ENCODE data around the gene ZFX.

The ZFX gene

GRCh38 chrX:24190500-24191156 is 41.1 kb downstream of the ZFX start:
- DNase-seq (ENCODE audit: low read depth in 1 of 2, low spot score in 1 of 2): no peak
- H3K27ac ChIP-seq (replicated peaks): no peak overlapping the region
- TF ChIP-seq REST (IDR thresholded peaks at IDR 0.05; ENCODE audit: insufficient replicate concordance, low read depth) (no peak), GABPA (IDR thresholded peaks at IDR 0.05; ENCODE audit: low read depth) (no peak), SPI1 (IDR thresholded peaks at IDR 0.05; ENCODE audit: borderline replicate concordance, low read depth) (no peak), CTCF (IDR thresholded peaks at IDR 0.05; ENCODE audit: insufficient read depth, low read length) (no peak)
- H3K27me3 ChIP-seq (ENCODE audit: insufficient read depth, poor library complexity, severe bottlenecking): no peaks in the 10 kb centered on the region
- no peak overlapping the region for H3K4me3 ChIP-seq (replicated peaks; ENCODE audit: insufficient read depth, low read length)

- DNase-seq (ENCODE audit: low read depth in 1 of 2, low spot score in 1 of 2): no peak
- TF ChIP-seq GABPA (IDR thresholded peaks at IDR 0.05; ENCODE audit: low read depth) (no peak), CTCF (IDR thresholded peaks at IDR 0.05; ENCODE audit: insufficient read depth, low read length) (no peak), POLR2AphosphoS5 (IDR thresholded peaks at IDR 0.05; ENCODE audit: low read depth) (no peak)
- no peak overlapping the region for H3K4me3 ChIP-seq (replicated peaks; ENCODE audit: insufficient read depth, low read length)
- no peaks in the 10 kb centered on the region for H3K27me3 ChIP-seq (ENCODE audit: insufficient read depth, poor library complexity, severe bottlenecking)
- no peak overlapping the region for H3K27ac ChIP-seq (replicated peaks)
Measured at GRCh38 chrX:24196509-24196908, 47.0 kb downstream of the ZFX start.

- DNase-seq (ENCODE audit: low read depth in 1 of 2, low spot score in 1 of 2): no peak
- no peaks in the 10 kb centered on the region for H3K27me3 ChIP-seq (ENCODE audit: insufficient read depth, poor library complexity, severe bottlenecking)
- no peak overlapping the region for H3K27ac ChIP-seq (replicated peaks)
- TF ChIP-seq SPI1 (IDR thresholded peaks at IDR 0.05; ENCODE audit: borderline replicate concordance, low read depth) (no peak), CTCF (IDR thresholded peaks at IDR 0.05; ENCODE audit: insufficient read depth, low read length) (no peak), REST (IDR thresholded peaks at IDR 0.05; ENCODE audit: insufficient replicate concordance, low read depth) (no peak), GABPA (IDR thresholded peaks at IDR 0.05; ENCODE audit: low read depth) (no peak), POLR2AphosphoS5 (IDR thresholded peaks at IDR 0.05; ENCODE audit: low read depth) (no peak)
- no peak overlapping the region for H3K4me3 ChIP-seq (replicated peaks; ENCODE audit: insufficient read depth, low read length)
Measured at GRCh38 chrX:24198101-24198500, 48.6 kb downstream of the ZFX start.

- no peak overlapping the region for H3K4me3 ChIP-seq (replicated peaks; ENCODE audit: insufficient read depth, low read length)
- no peaks in the 10 kb centered on the region for H3K27me3 ChIP-seq (ENCODE audit: insufficient read depth, poor library complexity, severe bottlenecking)
- DNase-seq (ENCODE audit: low read depth in 1 of 2, low spot score in 1 of 2): no peak
- no peak for TF ChIP-seq GABPA (IDR thresholded peaks at IDR 0.05; ENCODE audit: low read depth)
- TF ChIP-seq CTCF (IDR thresholded peaks at IDR 0.05; ENCODE audit: insufficient read depth, low read length): no peak
- no peak for TF ChIP-seq REST (IDR thresholded peaks at IDR 0.05; ENCODE audit: insufficient replicate concordance, low read depth)
- H3K27ac ChIP-seq (replicated peaks): no peak overlapping the region
Measured at GRCh38 chrX:24200133-24200532, 50.6 kb downstream of the ZFX start.

Measured in HL-60 (cell line).